ENCODE measurements around the gene KTN1. TPM values are rescaled to one million over a fixed set of nuclear protein-coding genes. Genes with fewer than 3 reads are reported as not detected.

KTN1 gene
- total and polyA plus RNA-seq, 8 donors: 29.0 to 98.1 (median 71.3) TPM

- no peak for TF ChIP-seq CTCF (IDR thresholded peaks at IDR 0.05)
- Histone ChIP-seq H3K4me1 (no peaks in the 10 kb centered on the region), H3K27ac (no peak overlapping the region), H3K4me3 (no peak overlapping the region), H3K27me3 (no peaks in the 10 kb centered on the region), H3K9me3 (no peaks in the 10 kb centered on the region), H3K36me3 (no peaks in the 10 kb centered on the region)
- DNase-seq (no peak), FAIRE-seq (no peak), ATAC-seq (no peak)
- intact Hi-C loops (cut with DNase I): no loop called here
- 59 to 68% methylated on average over 5 of the region's 5 CpGs for WGBS, 2 donors
Observed at GRCh38 chr14:55722054-55722453, 142.0 kb downstream of the KTN1 start.

- Histone ChIP-seq H3K27ac (no peak overlapping the region), H3K36me3 (no peaks in the 10 kb centered on the region), H3K9me3 (no peaks in the 10 kb centered on the region), H3K4me3 (no peak overlapping the region), H3K27me3 (no peaks in the 10 kb centered on the region), H3K4me1 (no peaks in the 10 kb centered on the region)
- 33 to 48% methylated on average over 1 of the region's 1 CpG for WGBS, 2 donors
- intact Hi-C loops (cut with DNase I): no loop called here
- DNase-seq (no peak), ATAC-seq (no peak), FAIRE-seq (no peak)
- no peak for TF ChIP-seq CTCF (IDR thresholded peaks at IDR 0.05)
Observed at GRCh38 chr14:55724736-55725135, 144.7 kb downstream of the KTN1 start.

GRCh38 chr14:55730592-55731310, 150.7 kb downstream of the KTN1 start:
- no peak for FAIRE-seq
- no peak overlapping the region for H3K4me3 ChIP-seq
- H3K4me1 ChIP-seq: no peaks in the 10 kb centered on the region
- no peak for TF ChIP-seq CTCF (IDR thresholded peaks at IDR 0.05)
- peak overlapping the region in 2 of 4 donors; percentile 2 to 8 for H3K27ac ChIP-seq
- no peak for DNase-seq
- intact Hi-C loops (cut with DNase I): no loop called here
- H3K36me3 ChIP-seq: no peaks in the 10 kb centered on the region
- ATAC-seq: peak in 3 of 4 donors; percentile 58 to 74 (median 69)
- no peaks in the 10 kb centered on the region for H3K9me3 ChIP-seq
- H3K27me3 ChIP-seq: no peaks in the 10 kb centered on the region

GRCh38 chr14:55731311-55731872, 151.4 kb downstream of the KTN1 start:
- intact Hi-C loops (cut with DNase I): no loop called here
- Histone ChIP-seq H3K36me3 (no peaks in the 10 kb centered on the region), H3K27me3 (no peaks in the 10 kb centered on the region), H3K27ac (no peak overlapping the region), H3K9me3 (no peaks in the 10 kb centered on the region), H3K4me3 (no peak overlapping the region), H3K4me1 (no peaks in the 10 kb centered on the region)
- DNase-seq (no peak), ATAC-seq (no peak), FAIRE-seq (no peak)
- 61 to 62% methylated on average over 4 of the region's 4 CpGs for WGBS, 2 donors
- TF ChIP-seq CTCF (IDR thresholded peaks at IDR 0.05): no peak

- H3K4me1 ChIP-seq: no peaks in the 10 kb centered on the region
- H3K36me3 ChIP-seq: no peaks in the 10 kb centered on the region
- no peaks in the 10 kb centered on the region for H3K9me3 ChIP-seq
- H3K4me3 ChIP-seq: no peak overlapping the region
- H3K27me3 ChIP-seq: no peaks in the 10 kb centered on the region
- 22 to 31% methylated on average over 2 of the region's 2 CpGs for WGBS, 2 donors
- no peak for FAIRE-seq
- peak in 3 of 4 donors; percentile 60 to 79 (median 74) for ATAC-seq
- H3K27ac ChIP-seq: no peak overlapping the region
- DNase-seq: peak in 3 of 6 donors; percentile 30 to 61 (median 49)
- peak; percentile 7 to 48 (median 40) for TF ChIP-seq CTCF (IDR thresholded peaks at IDR 0.05)
- intact Hi-C loops (cut with DNase I): no loop called here
Observed at GRCh38 chr14:55731881-55732498, 152.0 kb downstream of the KTN1 start.
